IMR-90 (cell line): Measurements from ENCODE around the gene DNAH9. TPM values are rescaled to one million over a fixed set of nuclear protein-coding genes. Genes with fewer than 3 reads are reported as not detected.

Source experiments
- ATAC-seq: fragments of 200-7000 bp; cut with Tn5 transposase; 2 replicates; pipeline ENCODE4 v1.9.1; 2020; ENCODE audit warnings: low read depth, mild to moderate bottlenecking, moderate library complexity
- BruUV-seq: library from RNA; stranded (reverse); fragments of 400-500 nt; replicated peaks from 2 replicates; lab custom pipeline; 2021; lab: Mats Ljungman, UMichigan
- CTCF ChIA-PET: fragments of 300-600 bp; formaldehyde crosslinking; extraction: SDS; loops from one replicate; lab custom pipeline; 2021; ENCODE audit warnings: antibody characterized with exemption; lab: Yijun Ruan, JAX
- POLR2A ChIA-PET: fragments of 300-600 bp; sonication (Branson Sonifier 250); formaldehyde crosslinking; loops from one replicate; lab custom pipeline; 2022; ENCODE audit warnings: antibody characterized with exemption; ENCODE audit not compliant: unreplicated experiment; lab: Charles Lee
- DNase-seq: peaks from one replicate; pipeline ENCODE4 v3.0.0; 2013
- H2AFZ ChIP-seq: replicated peaks from 2 replicates; pipeline ENCODE3; 2013; ENCODE audit warnings: low read length, mild to moderate bottlenecking; ENCODE audit not compliant: poor library complexity
- H2AK5ac ChIP-seq: 2 replicates; pipeline ENCODE4 v1.6.1; 2013; ENCODE audit warnings: low read depth, low read length, inconsistent platforms
- H2AK9ac ChIP-seq: replicated peaks from 2 replicates; pipeline ENCODE3; 2013; ENCODE audit warnings: mild to moderate bottlenecking, low read depth, low read length, moderate library complexity; ENCODE audit not compliant: poor library complexity
- H2BK120ac ChIP-seq: 2 replicates; pipeline ENCODE4 v1.6.1; 2013; ENCODE audit warnings: low read depth, low read length, inconsistent platforms
- H2BK15ac ChIP-seq: 3 replicates; pipeline ENCODE4 v1.6.1; 2013; ENCODE audit warnings: low read depth, low read length, inconsistent platforms
- H2BK20ac ChIP-seq: 2 replicates; pipeline ENCODE4 v1.6.1; 2013; ENCODE audit warnings: low read depth, mild to moderate bottlenecking, inconsistent platforms, low read length, moderate library complexity
- H2BK5ac ChIP-seq: 2 replicates; pipeline ENCODE4 v1.6.1; 2013; ENCODE audit warnings: mild to moderate bottlenecking, low read depth, low read length, inconsistent platforms; ENCODE audit not compliant: poor library complexity, severe bottlenecking
- H3K14ac ChIP-seq: replicated peaks from 2 replicates; pipeline ENCODE4 v1.6.1; 2013; ENCODE audit warnings: low read depth, low read length, inconsistent platforms
- H3K18ac ChIP-seq: 2 replicates; pipeline ENCODE4 v1.6.1; 2013; ENCODE audit warnings: low read depth, low read length, control low read depth
- H3K23ac ChIP-seq: 2 replicates; pipeline ENCODE4 v1.6.1; 2013; ENCODE audit warnings: low read depth, low read length, inconsistent platforms
- H3K27ac ChIP-seq: 2 replicates; pipeline ENCODE4 v1.5.1; 2013; ENCODE audit warnings: mild to moderate bottlenecking, control low read depth, low read length; ENCODE audit not compliant: insufficient read depth
- H3K27me3 ChIP-seq: 2 replicates; pipeline ENCODE4 v1.6.1; 2013; ENCODE audit warnings: low read length; ENCODE audit not compliant: control insufficient read depth, insufficient read depth
- H3K36me3 ChIP-seq: 2 replicates; pipeline ENCODE4 v1.6.1; 2013; ENCODE audit warnings: low read length, mixed read lengths; ENCODE audit not compliant: control insufficient read depth, insufficient read depth
- H3K4ac ChIP-seq: 2 replicates; pipeline ENCODE4 v1.6.1; 2013; ENCODE audit warnings: low read depth, low read length, inconsistent platforms
- H3K4me1 ChIP-seq: 2 replicates; pipeline ENCODE4 v1.6.1; 2013; ENCODE audit warnings: low read length, mixed read lengths; ENCODE audit not compliant: control insufficient read depth, insufficient read depth
- H3K4me2 ChIP-seq: 2 replicates; pipeline ENCODE4 v1.6.1; 2013; ENCODE audit warnings: low read depth, mild to moderate bottlenecking, control low read depth, low read length, moderate library complexity
- H3K4me3 ChIP-seq: 2 replicates; pipeline ENCODE4 v1.5.1; 2013; ENCODE audit warnings: low read depth, mild to moderate bottlenecking, control low read depth, low read length, moderate library complexity; ENCODE audit not compliant: insufficient read depth
- H3K56ac ChIP-seq: 2 replicates; pipeline ENCODE4 v1.6.1; 2013; ENCODE audit warnings: low read length, inconsistent platforms; ENCODE audit not compliant: insufficient read depth; ENCODE audit errors: extremely low read depth
- H3K79me1 ChIP-seq, 2 experiments: 2 replicates each; pipeline ENCODE4 v1.6.1; 2013; ENCODE audit warnings: low read length in 2 of 2, inconsistent platforms in 1 of 2, low read depth in 1 of 2
- H3K9ac ChIP-seq: 2 replicates; pipeline ENCODE4 v1.6.1; 2013; ENCODE audit warnings: low read depth, low read length, control low read depth
- H3K9me1 ChIP-seq: 2 replicates; pipeline ENCODE4 v1.6.1; 2013; ENCODE audit warnings: low read length, inconsistent platforms; ENCODE audit not compliant: insufficient read depth
- H3K9me3 ChIP-seq: 2 replicates; pipeline ENCODE4 v1.6.1; 2013; ENCODE audit warnings: low read length; ENCODE audit not compliant: control insufficient read depth, insufficient read depth
- H4K20me1 ChIP-seq: 2 replicates; pipeline ENCODE4 v1.6.1; 2013; ENCODE audit warnings: low read length, inconsistent platforms; ENCODE audit not compliant: insufficient read depth
- H4K5ac ChIP-seq: 2 replicates; pipeline ENCODE4 v1.6.1; 2013; ENCODE audit warnings: mild to moderate bottlenecking, low read depth, low read length, control low read depth
- H4K8ac ChIP-seq, 2 experiments: 2 replicates each; pipeline ENCODE4 v1.6.1; 2013; ENCODE audit warnings: low read depth in 2 of 2, low read length in 2 of 2, control low read depth in 1 of 2, inconsistent platforms in 1 of 2
- H4K91ac ChIP-seq: 2 replicates; pipeline ENCODE4 v1.6.1; 2013; ENCODE audit warnings: low read depth, low read length, inconsistent platforms; ENCODE audit not compliant: insufficient read depth
- BHLHE40 ChIP-seq: fragments of 150-350 bp; IDR thresholded peaks from 2 replicates; pipeline ENCODE4 v1.6.1; 2016; ENCODE audit warnings: mild to moderate bottlenecking, low read depth, low read length
- MXI1 ChIP-seq: IDR thresholded peaks from 2 replicates; pipeline ENCODE4 v1.6.1; 2012; ENCODE audit warnings: low read depth, mild to moderate bottlenecking, low read length, moderate library complexity, borderline replicate concordance
- RCOR1 ChIP-seq: IDR thresholded peaks from 2 replicates; pipeline ENCODE4 v1.6.1; 2012; ENCODE audit warnings: mild to moderate bottlenecking, low read length, improper control_type of control experiment; ENCODE audit not compliant: insufficient replicate concordance
- WGBS, 2 experiments: methylation state at CpG; one replicate each; pipeline versions ENCODE4 v1.1.5 to v1.1.7; 2013; ENCODE audit warnings: missing lambda C conversion rate in 2 of 2; ENCODE audit not compliant: insufficient read length in 1 of 2; ENCODE audit errors: extremely low coverage in 2 of 2; 5-methylcytosine and 5-hydroxymethylcytosine counted together
- dilution Hi-C: fragments of 300-500 bp; cut with HindIII; formaldehyde crosslinking; loops from one replicate; pipeline ENCODE4 v1.14.3; 2018; ENCODE audit warnings: low sequenced_read_pairs; ENCODE audit not compliant: unreplicated experiment
- in situ Hi-C: fragments of 300-500 bp; cut with MboI; formaldehyde crosslinking; loops from 3 replicates; pipeline ENCODE4 v1.14.3; 2019; ENCODE audit warnings: low sequenced_read_pairs, inconsistent platforms, mixed read lengths
- intact Hi-C: fragments of 100-400 bp; cut with micrococcal nuclease; formaldehyde crosslinking; loops from 2 replicates; pipeline ENCODE4 v1.10.0; 2022
- polyA plus RNA-seq, 3 experiments: library from polyadenylated mRNA; depleted of rRNA; stranded (reverse); fragments of >200 nt; gene quantifications; 2 replicates each; pipeline ENCODE4 v1.2.3, GENCODE V29; 2012; ENCODE audit warnings: low replicate concordance in 1 of 3
- total RNA-seq: library from RNA; depleted of rRNA; stranded (reverse); fragments of >200 nt; gene quantifications from 2 replicates; pipeline ENCODE4 v1.2.3, GENCODE V29; 2012
- TF ChIP-seq, protein P1 (sequence below): conservative IDR thresholded peaks from 2 replicates; pipeline ENCODE4 v1.5.1; 2012; ENCODE audit warnings: mild to moderate bottlenecking, low read depth, low read length, improper control_type of control experiment
- TF ChIP-seq, protein P2 (sequence below): fragments of 150-350 bp; IDR thresholded peaks from 2 replicates; pipeline ENCODE4 v1.6.1; 2016; ENCODE audit warnings: low read depth, mild to moderate bottlenecking, low read length, moderate library complexity, borderline replicate concordance

DNAH9 gene
- total and polyA plus RNA-seq, 2 of the 4 experiments (the other 2 are of a cell fraction) = not detected

DNA sequence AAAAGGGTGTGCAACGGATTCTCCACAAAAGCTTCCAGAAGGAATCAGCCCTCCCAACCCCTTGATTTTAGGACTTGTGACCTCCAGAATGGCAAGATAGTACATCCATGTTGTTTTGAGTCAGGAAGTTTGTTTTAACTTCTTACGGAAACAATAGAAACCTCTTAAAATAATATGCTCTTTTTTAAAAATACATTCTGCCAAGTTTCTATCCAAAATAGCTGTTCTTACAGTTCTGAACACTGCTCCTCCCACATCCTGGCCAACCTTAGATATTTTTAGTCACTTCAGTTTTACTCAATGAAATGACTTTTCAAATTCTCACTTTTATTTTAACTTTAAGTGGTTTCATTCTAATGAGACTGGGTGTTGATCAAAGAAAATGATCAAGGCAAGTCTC is 242.6 kb downstream of the DNAH9 start:
- H3K56ac ChIP-seq = no peak overlapping the region
- no peak overlapping the region for H2AFZ ChIP-seq
- H2BK120ac ChIP-seq = no peak overlapping the region
- H3K18ac ChIP-seq = no peak overlapping the region
- no peak overlapping the region for H2BK5ac ChIP-seq
- no peak overlapping the region for H4K8ac ChIP-seq
- intact Hi-C loops = no loop called here
- no peak overlapping the region for H2BK15ac ChIP-seq
- no peaks in the 10 kb centered on the region for H3K79me1 ChIP-seq
- no peak overlapping the region for H3K4me3 ChIP-seq
- TF ChIP-seq BHLHE40 (no peak), MXI1 (no peak), RCOR1 (no peak)
- TF ChIP-seq, protein P1, sequence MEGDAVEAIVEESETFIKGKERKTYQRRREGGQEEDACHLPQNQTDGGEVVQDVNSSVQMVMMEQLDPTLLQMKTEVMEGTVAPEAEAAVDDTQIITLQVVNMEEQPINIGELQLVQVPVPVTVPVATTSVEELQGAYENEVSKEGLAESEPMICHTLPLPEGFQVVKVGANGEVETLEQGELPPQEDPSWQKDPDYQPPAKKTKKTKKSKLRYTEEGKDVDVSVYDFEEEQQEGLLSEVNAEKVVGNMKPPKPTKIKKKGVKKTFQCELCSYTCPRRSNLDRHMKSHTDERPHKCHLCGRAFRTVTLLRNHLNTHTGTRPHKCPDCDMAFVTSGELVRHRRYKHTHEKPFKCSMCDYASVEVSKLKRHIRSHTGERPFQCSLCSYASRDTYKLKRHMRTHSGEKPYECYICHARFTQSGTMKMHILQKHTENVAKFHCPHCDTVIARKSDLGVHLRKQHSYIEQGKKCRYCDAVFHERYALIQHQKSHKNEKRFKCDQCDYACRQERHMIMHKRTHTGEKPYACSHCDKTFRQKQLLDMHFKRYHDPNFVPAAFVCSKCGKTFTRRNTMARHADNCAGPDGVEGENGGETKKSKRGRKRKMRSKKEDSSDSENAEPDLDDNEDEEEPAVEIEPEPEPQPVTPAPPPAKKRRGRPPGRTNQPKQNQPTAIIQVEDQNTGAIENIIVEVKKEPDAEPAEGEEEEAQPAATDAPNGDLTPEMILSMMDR = no peak
- TF ChIP-seq, protein P2, sequence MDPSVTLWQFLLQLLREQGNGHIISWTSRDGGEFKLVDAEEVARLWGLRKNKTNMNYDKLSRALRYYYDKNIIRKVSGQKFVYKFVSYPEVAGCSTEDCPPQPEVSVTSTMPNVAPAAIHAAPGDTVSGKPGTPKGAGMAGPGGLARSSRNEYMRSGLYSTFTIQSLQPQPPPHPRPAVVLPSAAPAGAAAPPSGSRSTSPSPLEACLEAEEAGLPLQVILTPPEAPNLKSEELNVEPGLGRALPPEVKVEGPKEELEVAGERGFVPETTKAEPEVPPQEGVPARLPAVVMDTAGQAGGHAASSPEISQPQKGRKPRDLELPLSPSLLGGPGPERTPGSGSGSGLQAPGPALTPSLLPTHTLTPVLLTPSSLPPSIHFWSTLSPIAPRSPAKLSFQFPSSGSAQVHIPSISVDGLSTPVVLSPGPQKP = no peak
- H3K9me1 ChIP-seq = no peaks in the 10 kb centered on the region
- H3K27me3 ChIP-seq = no peaks in the 10 kb centered on the region
- no peak overlapping the region for H3K14ac ChIP-seq
- no peak overlapping the region for H4K91ac ChIP-seq
- no peak for DNase-seq
- no peak overlapping the region for H3K4me2 ChIP-seq
- WGBS, 2 experiments = no CpG with 5 or more reads among the region's 2 CpGs
- H3K23ac ChIP-seq = no peak overlapping the region
- no peak overlapping the region for H2AK9ac ChIP-seq
- no peak overlapping the region for H2AK5ac ChIP-seq
- no peak for ATAC-seq
- dilution Hi-C loops = no loop called here
- no peak overlapping the region for H4K5ac ChIP-seq
- CTCF ChIA-PET = no interaction called here
- no peak overlapping the region for H3K27ac ChIP-seq
- no TSS peak for BruUV-seq
- H3K9ac ChIP-seq = no peak overlapping the region
- H3K9me3 ChIP-seq = peaks cover 7% of the 10 kb centered on the region; the same call in 1 of the 2 replicates
- H4K20me1 ChIP-seq = no peaks in the 10 kb centered on the region
- H3K36me3 ChIP-seq = no peaks in the 10 kb centered on the region
- POLR2A ChIA-PET = no interaction called here
- no peaks in the 10 kb centered on the region for H3K4me1 ChIP-seq
- in situ Hi-C loops = no loop called here
- no peak overlapping the region for H2BK20ac ChIP-seq
- H3K4ac ChIP-seq = no peak overlapping the region
